ENCODE data around the gene NSMCE1. TPM values are rescaled to one million over a fixed set of nuclear protein-coding genes. Genes with fewer than 3 reads are reported as not detected.
A peak's percentile ranks its signal among the peaks of the same experiment; 100 is the strongest.

Gene NSMCE1
- total RNA-seq, 5 donors from 2014 or later (not counting 1 experiment from before 2014, with no cell fraction given): 53.5 to 83.2 (median 73.9) TPM

DNA sequence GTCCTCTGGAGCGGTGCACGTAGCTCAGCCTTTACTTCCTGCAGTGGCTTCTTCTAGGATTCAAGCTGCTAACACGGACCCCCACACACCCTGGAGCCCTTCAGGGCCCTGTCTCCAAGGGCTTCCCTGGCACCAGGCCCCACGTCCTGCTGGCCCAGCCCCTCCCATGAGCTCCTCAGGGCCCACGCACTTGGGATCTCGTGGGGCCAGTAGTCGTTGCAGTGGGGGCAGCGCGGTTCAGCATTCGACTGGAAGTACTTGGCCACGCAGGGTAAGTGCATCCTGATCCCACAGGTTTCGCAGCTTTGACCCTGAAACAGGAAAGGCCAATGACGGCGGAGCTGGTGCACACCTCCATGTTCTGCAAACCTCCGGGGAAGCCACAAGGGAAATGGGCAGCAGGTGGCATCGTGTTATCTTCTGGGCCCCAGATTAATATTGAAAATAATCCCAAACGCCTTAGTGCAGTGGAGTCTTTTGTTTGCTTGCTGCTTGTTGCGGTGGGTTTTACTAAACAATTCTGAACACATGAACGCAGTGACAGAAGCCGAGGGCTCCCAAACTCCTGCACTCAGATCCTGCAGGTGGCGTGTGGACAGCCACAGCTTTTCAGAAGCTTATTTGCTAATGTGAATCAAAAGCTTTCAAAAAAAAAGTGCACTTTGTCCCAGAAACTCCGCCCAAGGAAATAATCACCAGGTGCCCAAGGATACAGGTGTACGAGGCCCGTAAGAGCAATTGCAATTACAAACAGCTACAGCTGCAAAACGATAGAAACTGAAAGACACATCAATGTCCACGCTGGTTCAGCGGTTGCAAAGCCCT lies 42.8 kb downstream of the NSMCE1 start:
- Histone ChIP-seq H3K36me3 (ENCODE audit: control insufficient read depth in 2 of 2, extremely low read depth in 1 of 2, insufficient read depth in 1 of 2, low read length in 1 of 2) (peaks cover 17 to 23% of the 10 kb centered on the region in 2 donors), H3K4me1 (ENCODE audit: control insufficient read depth in 1 of 2, extremely low read depth in 1 of 2, insufficient read depth in 2 of 2, low read length in 2 of 2) (peaks cover 12 to 51% of the 10 kb centered on the region in 2 experiments), H3K4me3 (ENCODE audit: control insufficient read depth in 1 of 2, extremely low read depth in 1 of 2, low read length in 1 of 2) (no peak overlapping the region), H3K9me3 (no peaks in the 10 kb centered on the region), H3K27me3 (replicated peaks in 1 of 2; ENCODE audit: control insufficient read depth in 2 of 2, extremely low read depth in 1 of 2, insufficient read depth in 2 of 2, low read length in 1 of 2) (no peaks in the 10 kb centered on the region), H3K27ac (ENCODE audit: low read length) (no peak overlapping the region)
- peak overlapping the region in 1 of 3 donors; percentile 11 for H3K4me3 Mint-ChIP-seq
- ATAC-seq (replicated peaks in 1 of 4): no peak
- H3K4me1 Mint-ChIP-seq: peaks cover 33 to 45% (median 38%) of the 10 kb centered on the region in 3 donors
- ChIA-PET POLR2A (no interaction called here), CTCF (interaction anchor here in 1 of 2 donors (0.6 kb wide), 1 partner anchor 24 kb away, joined by 5 read pairs; no protein-coding TSS in a partner anchor)
- WGBS (ENCODE audit: insufficient coverage): 62% methylated on average over 24 of the region's 27 CpGs
- H3K9me3 Mint-ChIP-seq: no peaks in the 10 kb centered on the region
- peaks cover 22% of the 10 kb centered on the region for H3K36me3 Mint-ChIP-seq
- peak overlapping the region; percentile 75 to 86 for H3K27ac Mint-ChIP-seq
- H3K27me3 Mint-ChIP-seq: no peaks in the 10 kb centered on the region
- peak in 1 of 35 experiments; percentile 30 for DNase-seq

- Mint-ChIP-seq H3K4me1 (peaks cover 24 to 36% (median 31%) of the 10 kb centered on the region in 3 donors), H3K9me3 (no peaks in the 10 kb centered on the region), H3K36me3 (peaks cover 18% of the 10 kb centered on the region), H3K27ac (peak overlapping the region; percentile 61 to 75), H3K4me3 (no peak overlapping the region), H3K27me3 (no peaks in the 10 kb centered on the region)
- POLR2A ChIA-PET: no interaction called here
- WGBS (ENCODE audit: insufficient coverage): 86% methylated on average over 14 of the region's 19 CpGs
- H3K27me3 ChIP-seq (replicated peaks in 1 of 2; ENCODE audit: control insufficient read depth in 2 of 2, extremely low read depth in 1 of 2, insufficient read depth in 2 of 2, low read length in 1 of 2): no peaks in the 10 kb centered on the region
- H3K27ac ChIP-seq (ENCODE audit: low read length): no peak overlapping the region
- CTCF ChIA-PET: no interaction called here
- H3K4me3 ChIP-seq (ENCODE audit: control insufficient read depth in 1 of 2, extremely low read depth in 1 of 2, low read length in 1 of 2): no peak overlapping the region
- H3K36me3 ChIP-seq (ENCODE audit: control insufficient read depth in 2 of 2, extremely low read depth in 1 of 2, insufficient read depth in 1 of 2, low read length in 1 of 2): peaks cover 23 to 25% of the 10 kb centered on the region in 2 donors
- ATAC-seq (replicated peaks in 1 of 4): no peak
- no peak for DNase-seq
- H3K4me1 ChIP-seq (ENCODE audit: control insufficient read depth in 1 of 2, extremely low read depth in 1 of 2, insufficient read depth in 2 of 2, low read length in 2 of 2): peaks cover 6 to 41% of the 10 kb centered on the region in 2 experiments
- no peaks in the 10 kb centered on the region for H3K9me3 ChIP-seq
Measured at GRCh38 chr16:27224741-27225300, 43.8 kb downstream of the NSMCE1 start.

GRCh38 chr16:27224271-27224737 lies 44.3 kb downstream of the NSMCE1 start:
- Histone ChIP-seq H3K27ac (ENCODE audit: low read length) (no peak overlapping the region), H3K9me3 (no peaks in the 10 kb centered on the region), H3K4me3 (ENCODE audit: control insufficient read depth in 1 of 2, extremely low read depth in 1 of 2, low read length in 1 of 2) (no peak overlapping the region), H3K4me1 (ENCODE audit: control insufficient read depth in 1 of 2, extremely low read depth in 1 of 2, insufficient read depth in 2 of 2, low read length in 2 of 2) (peaks cover 4 to 36% of the 10 kb centered on the region in 2 experiments), H3K27me3 (replicated peaks in 1 of 2; ENCODE audit: control insufficient read depth in 2 of 2, extremely low read depth in 1 of 2, insufficient read depth in 2 of 2, low read length in 1 of 2) (no peaks in the 10 kb centered on the region), H3K36me3 (ENCODE audit: control insufficient read depth in 2 of 2, extremely low read depth in 1 of 2, insufficient read depth in 1 of 2, low read length in 1 of 2) (peaks cover 25 to 27% of the 10 kb centered on the region in 2 donors)
- peak overlapping the region in 1 of 2 donors; percentile 68 for H3K27ac Mint-ChIP-seq
- no peak overlapping the region for H3K4me3 Mint-ChIP-seq
- H3K9me3 Mint-ChIP-seq: no peaks in the 10 kb centered on the region
- peaks cover 18% of the 10 kb centered on the region for H3K36me3 Mint-ChIP-seq
- POLR2A ChIA-PET: no interaction called here
- H3K27me3 Mint-ChIP-seq: no peaks in the 10 kb centered on the region
- 98% methylated on average over 14 of the region's 14 CpGs for WGBS (ENCODE audit: insufficient coverage)
- CTCF ChIA-PET: no interaction called here
- H3K4me1 Mint-ChIP-seq: peaks cover 22 to 31% (median 26%) of the 10 kb centered on the region in 3 donors
- DNase-seq: no peak
- no peak for ATAC-seq (replicated peaks in 1 of 4)

DNA sequence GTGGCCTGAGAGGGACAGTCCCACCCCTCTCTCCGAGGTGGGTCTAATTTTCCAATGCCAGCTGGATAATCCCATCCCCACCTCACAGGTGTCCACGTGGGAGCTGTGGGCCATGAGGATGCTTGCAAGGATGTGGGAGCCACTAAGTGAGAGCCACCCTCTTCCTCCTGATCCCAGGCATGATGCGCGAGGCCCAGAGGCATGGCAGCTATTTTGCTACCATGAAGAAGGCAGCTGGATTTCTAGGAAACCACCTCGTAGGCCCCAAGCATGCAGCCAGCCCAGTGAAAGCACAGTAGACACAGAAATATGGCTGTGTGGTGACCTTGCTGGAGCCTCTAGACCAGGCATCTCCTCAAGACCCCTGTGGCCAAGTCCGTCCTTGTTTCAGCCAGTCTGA lies 44.9 kb downstream of the NSMCE1 start:
- Mint-ChIP-seq H3K27me3 (no peaks in the 10 kb centered on the region), H3K4me1 (peaks cover 16 to 25% (median 21%) of the 10 kb centered on the region in 3 donors), H3K9me3 (no peaks in the 10 kb centered on the region), H3K27ac (peak overlapping the region in 1 of 2 donors; percentile 68), H3K36me3 (peaks cover 24% of the 10 kb centered on the region), H3K4me3 (no peak overlapping the region)
- no peak overlapping the region for H3K27ac ChIP-seq (ENCODE audit: low read length)
- CTCF ChIA-PET: no interaction called here
- POLR2A ChIA-PET: no interaction called here
- no peaks in the 10 kb centered on the region for H3K27me3 ChIP-seq (replicated peaks in 1 of 2; ENCODE audit: control insufficient read depth in 2 of 2, extremely low read depth in 1 of 2, insufficient read depth in 2 of 2, low read length in 1 of 2)
- no peak for DNase-seq
- WGBS (ENCODE audit: insufficient coverage): 78% methylated on average over 5 of the region's 6 CpGs
- no peak overlapping the region for H3K4me3 ChIP-seq (ENCODE audit: control insufficient read depth in 1 of 2, extremely low read depth in 1 of 2, low read length in 1 of 2)
- no peaks in the 10 kb centered on the region for H3K9me3 ChIP-seq
- peaks cover 27 to 30% of the 10 kb centered on the region in 2 donors for H3K36me3 ChIP-seq (ENCODE audit: control insufficient read depth in 2 of 2, extremely low read depth in 1 of 2, insufficient read depth in 1 of 2, low read length in 1 of 2)
- H3K4me1 ChIP-seq (ENCODE audit: control insufficient read depth in 1 of 2, extremely low read depth in 1 of 2, insufficient read depth in 2 of 2, low read length in 2 of 2): peaks cover 0 to 30% of the 10 kb centered on the region in 2 experiments
- no peak for ATAC-seq (replicated peaks in 1 of 4)

GRCh38 chr16:27223226-27223610 lies 45.4 kb downstream of the NSMCE1 start:
- Mint-ChIP-seq H3K9me3 (no peaks in the 10 kb centered on the region), H3K27ac (no peak overlapping the region), H3K36me3 (peaks cover 24% of the 10 kb centered on the region), H3K4me3 (no peak overlapping the region), H3K27me3 (no peaks in the 10 kb centered on the region), H3K4me1 (peaks cover 16 to 23% (median 21%) of the 10 kb centered on the region in 3 donors)
- ChIA-PET POLR2A (no interaction called here), CTCF (no interaction called here)
- H3K36me3 ChIP-seq (ENCODE audit: control insufficient read depth in 2 of 2, extremely low read depth in 1 of 2, insufficient read depth in 1 of 2, low read length in 1 of 2): peaks cover 27 to 30% of the 10 kb centered on the region in 2 donors
- H3K27ac ChIP-seq (ENCODE audit: low read length): no peak overlapping the region
- H3K27me3 ChIP-seq (replicated peaks in 1 of 2; ENCODE audit: control insufficient read depth in 2 of 2, extremely low read depth in 1 of 2, insufficient read depth in 2 of 2, low read length in 1 of 2): no peaks in the 10 kb centered on the region
- ATAC-seq (replicated peaks in 1 of 4): peak; percentile 25 to 35 (median 26)
- no peak overlapping the region for H3K4me3 ChIP-seq (ENCODE audit: control insufficient read depth in 1 of 2, extremely low read depth in 1 of 2, low read length in 1 of 2)
- WGBS (ENCODE audit: insufficient coverage): 84% methylated on average over 7 of the region's 8 CpGs
- no peak for DNase-seq
- H3K4me1 ChIP-seq (ENCODE audit: control insufficient read depth in 1 of 2, extremely low read depth in 1 of 2, insufficient read depth in 2 of 2, low read length in 2 of 2): peaks cover 0 to 29% of the 10 kb centered on the region in 2 experiments
- H3K9me3 ChIP-seq: no peaks in the 10 kb centered on the region

- ChIA-PET CTCF (interaction anchor here in 1 of 2 donors (0.6 kb wide), 1 partner anchor 52 kb away, joined by 8 read pairs; no protein-coding TSS in a partner anchor), POLR2A (no interaction called here)
- 93% methylated on average over 27 of the region's 30 CpGs for WGBS (ENCODE audit: insufficient coverage)
- H3K4me1 Mint-ChIP-seq: peaks cover 16 to 21% (median 20%) of the 10 kb centered on the region in 3 donors
- H3K27me3 ChIP-seq (replicated peaks in 1 of 2; ENCODE audit: control insufficient read depth in 2 of 2, extremely low read depth in 1 of 2, insufficient read depth in 2 of 2, low read length in 1 of 2): no peaks in the 10 kb centered on the region
- peaks cover 0 to 25% of the 10 kb centered on the region in 2 experiments for H3K4me1 ChIP-seq (ENCODE audit: control insufficient read depth in 1 of 2, extremely low read depth in 1 of 2, insufficient read depth in 2 of 2, low read length in 2 of 2)
- H3K27ac ChIP-seq (ENCODE audit: low read length): no peak overlapping the region
- no peaks in the 10 kb centered on the region for H3K9me3 Mint-ChIP-seq
- no peaks in the 10 kb centered on the region for H3K9me3 ChIP-seq
- H3K4me3 ChIP-seq (ENCODE audit: control insufficient read depth in 1 of 2, extremely low read depth in 1 of 2, low read length in 1 of 2): no peak overlapping the region
- no peak for ATAC-seq (replicated peaks in 1 of 4)
- H3K36me3 ChIP-seq (ENCODE audit: control insufficient read depth in 2 of 2, extremely low read depth in 1 of 2, insufficient read depth in 1 of 2, low read length in 1 of 2): peaks cover 27 to 35% of the 10 kb centered on the region in 2 donors
- peak overlapping the region; percentile 40 to 78 for H3K27ac Mint-ChIP-seq
- no peaks in the 10 kb centered on the region for H3K27me3 Mint-ChIP-seq
- no peak for DNase-seq
- peaks cover 24% of the 10 kb centered on the region for H3K36me3 Mint-ChIP-seq
- no peak overlapping the region for H3K4me3 Mint-ChIP-seq
Measured at GRCh38 chr16:27222249-27223225, 46.0 kb downstream of the NSMCE1 start.
